Fibroblast of skin of left biceps (primary cell): ENCODE measurements around the gene ANKRD53.
"Not testable (repeated sequence)": the region's sequence is repeated elsewhere in the genome, so short reads cannot be mapped to it uniquely, and the experiment has no call there.

Experiments
- DNase-seq, 2 experiments: peaks; one replicate each; pipeline ENCODE4 v3.0.0-alpha.2; 2013; ENCODE audit warnings: low read depth in 2 of 2

Gene ANKRD53

DNA sequence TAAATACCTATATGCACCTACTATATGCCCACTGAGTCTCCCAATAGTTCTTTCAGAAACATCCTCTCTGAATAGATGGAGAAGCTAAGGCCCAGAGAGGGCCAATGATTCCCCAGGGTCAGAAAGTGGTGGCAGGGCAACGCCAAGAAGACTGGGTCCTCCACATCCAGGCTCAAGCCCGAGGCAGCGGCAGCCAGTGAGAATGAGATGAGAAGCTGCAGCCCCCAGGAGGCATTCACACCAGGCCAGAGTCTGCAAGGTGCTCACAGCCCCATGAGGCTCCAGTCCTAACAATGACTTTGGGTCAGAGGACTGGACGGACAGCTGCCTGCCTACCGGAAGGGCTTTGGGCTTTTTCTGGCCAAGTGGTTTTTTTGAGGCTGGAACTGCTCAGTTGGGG is 12.7 kb downstream of the ANKRD53 start:
- no peak for DNase-seq

DNA sequence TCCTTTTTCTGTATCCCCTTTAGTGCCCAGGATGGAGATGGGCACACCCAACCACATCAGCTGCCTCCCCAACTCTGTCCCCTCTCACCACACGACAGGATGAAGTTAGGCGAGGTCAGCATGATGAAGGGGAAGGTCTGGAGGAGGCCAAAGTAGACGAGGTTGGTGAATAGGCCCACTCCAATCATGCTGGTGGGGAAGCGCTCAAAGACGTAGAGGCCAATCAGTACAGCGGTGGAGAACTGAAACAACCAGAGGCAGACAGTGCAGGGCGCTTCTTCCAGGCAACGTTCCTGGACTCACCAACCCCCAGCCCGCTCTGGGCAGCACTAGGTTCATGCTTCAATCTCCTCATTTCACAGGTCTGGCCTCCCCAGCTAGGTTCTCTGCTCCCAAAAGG is 13.3 kb downstream of the ANKRD53 start:
- no peak for DNase-seq

DNA sequence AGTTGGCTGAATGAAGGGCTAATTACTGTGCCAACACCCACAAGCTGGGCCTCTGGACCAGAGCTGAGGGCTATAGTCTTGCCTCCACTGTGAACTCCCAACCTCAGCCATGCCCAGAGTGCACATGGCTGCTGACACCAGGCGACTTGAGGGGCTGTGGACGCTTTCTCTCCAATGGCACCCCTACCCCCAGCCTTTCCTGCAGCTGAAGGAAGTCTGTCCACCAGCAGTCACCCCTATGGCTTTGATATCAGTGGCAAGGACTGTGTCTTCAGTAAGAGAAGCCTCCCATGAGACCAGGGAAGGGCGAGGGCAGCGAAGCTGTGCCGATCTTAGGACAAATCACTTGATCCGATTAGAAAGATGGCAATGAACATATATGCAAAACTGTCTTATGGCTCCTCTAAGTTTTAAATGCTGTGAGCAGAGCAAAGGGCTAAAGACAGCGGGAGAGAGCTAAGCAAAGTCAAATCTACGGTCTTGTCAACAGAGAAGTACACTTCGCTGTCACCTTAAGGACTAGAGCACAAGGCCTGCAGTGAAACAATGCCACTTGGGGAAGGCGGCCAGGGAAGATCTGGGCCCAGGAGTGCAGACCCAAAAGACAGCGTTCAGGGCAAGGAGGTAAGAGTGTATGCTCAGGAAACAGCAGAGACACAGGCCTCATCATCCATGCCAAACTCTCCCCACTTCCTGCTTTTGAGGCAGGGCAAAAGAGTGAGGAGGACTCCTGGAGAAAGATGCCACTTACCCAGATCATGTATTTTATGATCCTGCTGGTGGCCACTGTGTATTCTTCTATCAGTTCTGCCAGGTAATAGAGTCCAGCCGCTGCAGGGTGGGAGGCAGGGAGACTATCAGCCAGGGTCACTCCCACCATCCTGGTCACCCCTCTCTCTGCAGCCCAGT is 14.8 kb downstream of the ANKRD53 start:
- no peak for DNase-seq

DNA sequence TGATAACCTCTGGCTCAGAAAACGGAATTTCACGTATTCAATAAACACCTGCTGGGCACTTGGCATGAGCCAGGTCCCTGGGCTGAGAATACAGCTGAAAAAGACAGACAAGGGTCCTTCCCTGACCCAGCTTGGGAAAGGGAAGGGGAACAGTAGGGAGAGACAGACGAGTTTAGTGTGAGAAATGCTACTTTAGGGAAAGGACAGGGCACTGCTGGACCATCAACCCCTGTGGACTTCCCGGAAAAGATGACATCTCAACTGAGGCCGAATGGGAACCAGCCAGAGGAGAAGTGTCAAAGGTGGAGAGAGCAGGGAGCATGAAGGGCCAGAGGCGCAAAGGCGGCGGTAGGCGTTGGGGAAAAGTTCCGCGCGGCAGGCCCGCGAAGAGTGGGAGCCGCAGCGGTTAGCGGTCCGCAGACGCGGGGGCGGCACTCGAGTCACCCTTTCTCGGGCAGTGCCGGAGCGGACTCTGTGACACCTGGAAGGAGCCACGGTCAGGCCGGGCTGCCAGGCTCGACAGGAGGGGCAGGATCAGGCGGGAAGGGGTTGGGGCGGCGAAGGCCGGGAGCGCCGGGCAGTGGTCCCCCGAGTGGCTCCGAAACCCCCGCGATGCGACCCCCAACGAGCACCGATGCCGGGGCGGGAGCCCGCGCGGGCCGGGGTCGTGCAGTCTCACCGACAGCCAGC is 15.7 kb downstream of the ANKRD53 start:
- no peak for DNase-seq

DNA sequence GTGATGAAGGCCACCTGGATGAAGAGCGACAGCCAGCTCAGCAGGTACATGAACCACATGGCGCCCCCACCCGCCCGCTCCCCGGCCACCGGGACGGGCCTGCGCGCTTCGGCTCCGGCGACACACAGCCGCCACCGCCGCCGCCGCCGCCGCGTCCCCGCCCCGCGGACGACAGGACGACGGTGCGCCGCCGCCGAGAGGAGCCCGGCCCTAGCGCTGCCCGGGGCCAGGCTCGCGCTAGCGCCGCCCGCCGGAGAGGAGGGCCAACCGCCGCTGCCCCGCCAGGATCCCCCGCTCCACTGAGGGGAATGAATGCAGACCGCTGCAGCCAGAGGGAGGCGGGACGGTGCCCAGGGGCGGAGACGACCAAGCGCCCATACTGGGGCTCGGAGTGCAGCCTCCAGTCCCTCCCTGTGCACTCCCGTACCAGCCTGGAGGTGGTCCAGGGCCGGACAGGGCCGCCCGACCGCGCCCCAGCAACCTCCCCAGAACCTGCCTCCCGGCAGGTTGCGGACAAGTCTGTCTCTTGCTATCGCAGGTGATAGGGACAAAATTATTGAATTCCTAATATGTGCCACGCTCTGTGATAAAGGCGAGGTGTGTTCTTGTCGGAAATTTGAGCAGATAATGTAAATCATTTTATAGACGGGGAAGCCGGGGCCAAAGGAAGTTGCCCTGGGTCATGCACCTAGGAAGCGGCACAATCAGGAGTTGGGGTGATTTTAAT is 16.4 kb downstream of the ANKRD53 start, which contains the start of gene TEX261:
Gene TEX261 (minus strand): TSS at position 175 of the 727 bp plus-strand sequence. CDS start 116 bp downstream, at position 59.
- DNase-seq, result peak; percentile 50 to 55

DNA sequence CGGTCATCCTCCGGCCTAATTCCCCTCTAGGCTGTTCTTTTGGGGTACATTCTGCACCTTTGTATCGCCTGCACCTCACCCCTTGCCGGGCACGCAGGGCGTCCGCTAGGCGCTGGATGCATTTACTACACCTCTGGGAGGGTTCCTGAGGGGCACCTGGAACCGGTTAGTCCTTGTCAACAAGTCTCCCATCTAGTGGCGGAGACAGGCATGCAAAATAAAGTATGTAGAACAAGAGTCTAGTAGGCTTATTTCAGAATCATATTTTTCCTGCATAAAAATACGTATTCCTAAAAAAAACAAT is 16.9 kb downstream of the ANKRD53 start:
- DNase-seq, result no peak

DNA sequence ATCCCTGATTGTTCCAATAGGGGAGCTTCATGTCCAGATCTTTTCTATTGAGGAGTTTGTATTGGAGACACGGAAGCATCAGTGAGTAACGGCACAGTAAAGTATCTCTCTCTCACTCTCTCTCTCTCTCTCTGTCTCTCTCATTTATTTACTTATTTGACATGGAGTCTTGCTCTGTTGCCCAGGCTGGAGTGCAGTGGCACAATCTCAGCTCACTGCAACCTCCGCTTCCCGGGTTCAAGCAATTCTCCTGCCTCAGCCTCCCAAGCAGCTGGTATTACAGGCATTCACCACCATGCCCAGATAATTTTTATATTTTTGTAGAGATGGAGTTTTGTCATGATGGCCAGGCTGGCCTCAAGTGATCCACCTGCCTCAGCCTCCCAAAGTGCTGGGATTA is 20.5 kb downstream of the ANKRD53 start:
- DNase-seq, result not testable (repeated sequence)

DNA sequence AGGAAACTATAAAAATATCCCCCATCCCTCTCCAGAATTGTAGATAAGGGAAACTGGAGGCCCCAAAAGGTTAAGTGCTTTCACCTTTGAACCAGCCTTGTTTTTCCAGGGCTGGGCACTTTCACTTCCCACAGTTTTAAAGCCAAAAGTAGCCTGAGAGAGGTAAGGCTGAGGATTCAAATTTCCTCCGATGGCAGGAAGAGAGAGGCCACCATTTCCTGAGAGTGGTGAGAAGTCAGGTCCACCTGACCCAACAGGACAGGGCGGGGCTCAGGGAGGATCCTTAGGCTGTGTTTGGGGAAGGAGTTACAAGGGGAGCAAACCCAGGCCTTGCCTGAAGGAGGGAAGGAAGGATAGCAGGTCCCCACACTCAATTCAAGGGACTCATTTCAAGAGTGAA is 20.9 kb downstream of the ANKRD53 start:
- no peak for DNase-seq

DNA sequence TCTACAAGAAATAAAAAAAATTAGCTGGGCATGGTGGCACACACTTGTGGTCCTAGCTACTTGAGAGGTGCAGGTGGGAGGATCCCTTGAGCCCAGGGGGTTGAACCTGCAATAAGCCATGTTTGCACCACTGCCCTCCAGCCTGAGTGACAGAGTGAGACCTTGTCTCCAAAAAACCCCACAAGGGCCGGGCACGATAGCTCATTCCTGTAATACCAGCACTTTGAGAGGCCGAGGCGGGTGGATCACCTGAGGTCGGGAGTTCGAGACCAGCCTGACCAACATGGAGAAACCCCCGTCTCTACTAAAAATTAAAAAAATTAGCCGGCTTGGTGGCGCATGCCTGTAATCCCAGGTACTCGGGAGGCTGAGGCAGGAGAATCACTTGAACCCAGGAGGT is 21.5 kb downstream of the ANKRD53 start:
- not testable (repeated sequence) for DNase-seq

DNA sequence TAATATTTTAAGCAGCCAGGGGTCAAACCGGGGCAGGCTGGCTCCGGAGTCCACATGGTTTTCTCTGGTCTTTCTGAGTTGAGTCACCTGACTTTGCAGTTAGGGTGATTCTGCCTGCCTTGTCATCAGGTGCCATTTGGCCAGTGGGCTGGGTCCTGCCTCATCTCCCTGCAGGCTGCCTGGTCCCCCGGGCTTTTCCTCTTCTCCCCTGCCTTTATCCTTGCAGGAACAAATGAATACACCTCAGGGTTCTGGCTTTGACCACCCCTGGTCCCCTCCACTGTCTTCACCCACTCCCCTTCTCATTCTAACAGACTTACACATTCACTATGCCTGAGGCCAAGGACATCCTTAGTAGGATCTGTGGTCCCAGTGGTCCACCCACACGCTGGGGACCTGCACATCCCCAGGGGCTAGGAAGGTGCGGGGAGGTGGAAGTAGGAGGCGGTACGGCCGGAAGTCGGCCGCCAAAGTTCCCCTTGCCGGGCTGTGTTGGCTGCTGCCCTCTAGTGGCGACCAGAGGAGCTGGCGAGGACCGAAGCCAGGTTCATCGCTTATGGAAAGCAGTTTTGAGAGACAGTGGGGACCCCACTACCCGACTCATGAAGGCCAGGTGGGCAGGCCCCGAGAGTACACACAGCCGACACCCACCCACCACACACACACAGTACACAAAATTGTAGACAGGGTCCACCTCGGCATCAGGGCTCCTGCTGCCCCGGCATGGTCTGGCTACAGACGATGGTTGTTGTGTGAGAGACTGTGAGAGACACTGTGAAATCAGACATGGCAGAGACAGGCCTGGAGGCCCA is 22.6 kb downstream of the ANKRD53 start:
- DNase-seq, result no peak

DNA sequence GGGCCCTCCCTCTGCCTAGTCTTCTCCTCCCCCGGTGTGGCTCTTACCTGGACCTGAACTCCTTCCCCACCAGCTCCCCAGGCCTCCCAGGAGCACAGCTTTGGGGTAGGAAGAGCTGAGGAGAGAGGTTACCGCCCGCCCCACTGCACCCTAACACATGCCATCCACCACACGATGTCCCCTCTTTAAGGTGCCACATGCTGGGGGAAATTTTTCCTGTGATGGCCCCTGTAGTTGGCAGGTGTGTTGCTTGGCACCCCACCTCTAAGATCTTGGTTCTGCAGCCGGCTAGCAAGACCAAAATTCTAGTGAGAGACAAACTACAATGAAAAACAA is 23.1 kb downstream of the ANKRD53 start:
- no peak for DNase-seq

DNA sequence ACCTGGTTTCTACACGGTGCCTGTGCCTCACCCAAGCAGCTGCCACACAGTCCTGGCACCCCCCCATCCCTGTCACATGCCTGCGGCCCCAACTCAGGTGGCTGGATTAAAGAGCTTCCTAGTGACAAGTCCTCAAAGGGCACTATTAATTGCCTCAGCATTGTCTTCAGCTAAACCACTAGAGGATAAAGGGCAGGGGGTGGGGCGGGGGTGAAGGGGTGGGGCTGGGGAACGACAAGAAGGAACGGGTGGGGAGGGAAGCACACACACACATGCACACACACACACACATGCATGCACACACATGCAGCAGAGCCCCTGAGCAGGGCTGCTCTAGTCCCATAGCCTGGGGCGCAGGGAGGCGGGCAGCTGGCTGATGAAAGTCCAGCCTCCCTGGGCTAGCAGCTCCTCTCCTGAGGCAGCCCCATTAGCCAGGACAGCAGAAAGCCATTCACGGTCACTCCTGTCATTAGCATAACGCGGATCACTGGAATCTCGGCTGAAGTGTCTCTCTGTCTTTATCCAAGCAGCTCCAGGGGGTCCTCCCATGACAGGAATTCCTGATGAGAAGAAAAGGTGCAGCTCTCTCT is 23.6 kb downstream of the ANKRD53 start:
- DNase-seq, result no peak

DNA sequence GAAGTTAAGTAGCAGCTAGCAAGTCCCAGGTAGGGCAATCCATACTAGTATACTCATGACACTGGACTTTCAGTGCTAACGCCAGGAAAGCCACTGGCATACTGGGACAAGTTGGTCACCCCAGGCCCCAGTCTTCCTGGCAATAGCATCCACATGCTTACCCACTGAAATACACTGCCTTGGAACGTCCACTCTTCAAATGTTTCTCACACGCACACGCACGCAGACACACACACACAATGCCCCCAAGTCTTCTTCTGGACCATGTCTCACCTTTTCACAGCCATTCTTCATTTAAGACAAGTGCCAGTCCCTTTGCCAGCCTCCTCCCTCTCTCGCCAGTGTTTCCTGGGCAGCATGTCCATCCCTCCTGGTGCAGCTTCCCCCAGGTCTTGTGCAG is 25.0 kb downstream of the ANKRD53 start:
- no peak for DNase-seq

DNA sequence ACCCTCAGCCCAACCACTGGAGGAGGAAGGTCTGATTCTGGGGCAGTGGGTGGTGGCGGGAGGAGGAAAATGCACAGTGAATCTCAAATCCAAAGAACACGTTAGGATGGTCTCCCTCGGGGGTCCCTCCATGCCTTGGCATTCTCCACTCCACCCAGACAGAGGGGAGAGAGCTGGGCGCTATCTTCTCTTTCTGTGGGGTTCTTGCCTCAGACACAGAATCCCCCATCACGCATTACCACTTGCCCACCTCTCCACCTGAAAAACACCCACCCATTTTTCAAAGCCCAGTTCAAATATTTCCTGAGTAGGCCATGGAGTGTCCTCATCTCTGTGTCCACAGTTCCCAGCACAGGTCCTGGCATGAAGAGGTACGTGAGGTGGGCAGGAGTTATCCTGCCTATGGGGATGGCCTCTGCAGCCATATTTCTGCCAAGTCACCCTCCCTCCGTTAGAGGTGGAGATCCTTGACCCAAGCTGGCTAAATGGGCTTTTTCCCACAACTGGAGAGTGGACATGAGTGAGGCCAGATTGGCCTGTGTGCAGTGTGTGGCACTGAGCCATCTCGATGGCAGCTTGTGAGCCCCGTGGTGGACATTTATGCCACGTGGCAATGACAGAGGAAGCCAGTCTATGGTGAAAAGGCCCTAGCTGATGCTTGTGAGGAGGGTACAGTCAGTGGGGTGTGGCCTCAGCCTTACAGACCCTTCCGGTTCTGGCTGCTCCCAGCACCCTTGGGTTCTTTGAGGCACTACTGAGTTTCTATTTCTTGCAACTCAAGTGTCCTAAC is 25.7 kb downstream of the ANKRD53 start:
- DNase-seq, result no peak

DNA sequence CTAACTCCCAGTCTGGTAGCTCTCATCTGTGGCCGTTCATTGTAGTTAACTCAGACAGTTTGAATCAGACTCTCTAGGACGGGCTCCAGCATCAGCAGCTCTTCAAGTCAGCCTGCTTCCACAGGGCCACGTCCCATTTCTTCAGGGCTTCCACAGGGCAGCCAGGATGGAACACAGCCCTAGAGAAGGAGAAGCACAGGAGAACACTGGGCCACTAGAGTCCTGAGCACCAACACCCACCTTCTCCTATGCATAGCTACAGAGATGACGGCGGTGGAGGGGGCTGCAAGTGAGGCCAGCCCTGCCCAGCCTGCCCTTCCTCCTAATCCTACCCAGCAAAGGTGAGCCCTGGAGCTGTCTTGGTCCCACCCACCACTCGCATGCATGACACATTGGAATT is 26.4 kb downstream of the ANKRD53 start:
- DNase-seq, result no peak

DNA sequence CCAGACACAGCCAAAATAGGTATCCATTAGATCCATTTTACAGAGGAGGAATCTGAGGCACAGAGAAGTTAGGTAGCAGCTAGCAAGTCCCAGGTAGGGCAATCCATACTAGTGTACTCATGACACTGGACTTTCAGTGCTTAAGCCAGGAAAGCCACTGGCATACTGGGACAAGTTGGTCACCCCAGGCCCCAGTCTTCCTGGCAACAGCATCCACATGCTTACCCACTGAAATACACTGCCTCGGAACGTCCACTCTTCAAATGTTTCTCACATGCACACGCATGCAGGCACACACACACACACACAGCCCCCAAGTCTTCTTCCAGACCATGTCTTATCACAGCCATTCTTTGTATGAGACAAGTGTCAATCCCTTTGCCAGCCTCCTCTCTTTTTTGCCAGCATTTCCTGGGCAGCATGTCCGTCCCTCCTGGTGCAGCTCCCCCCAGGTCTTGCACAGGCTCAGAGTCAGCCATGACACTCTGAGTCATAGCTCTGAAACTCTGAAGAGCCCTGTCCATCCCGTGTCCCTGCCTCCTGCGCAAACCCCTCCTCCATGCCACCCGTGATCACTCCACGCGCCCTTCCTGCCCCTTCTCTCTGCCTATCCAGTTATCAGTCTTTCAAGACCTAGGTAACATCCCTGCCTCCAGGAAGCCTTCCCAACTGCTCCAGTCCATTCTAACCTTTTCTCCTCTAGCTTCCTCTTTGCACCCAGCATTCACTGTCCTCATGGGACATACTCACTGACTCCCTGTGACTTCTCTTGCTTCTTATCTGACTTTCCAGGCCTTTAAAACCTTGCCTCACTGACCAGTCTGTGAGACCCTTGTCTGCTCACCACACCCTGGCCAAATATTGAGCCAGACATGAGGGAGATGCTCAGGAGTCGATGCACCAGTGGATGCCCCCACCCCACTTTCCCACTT is 27.1 kb downstream of the ANKRD53 start:
- no peak for DNase-seq

DNA sequence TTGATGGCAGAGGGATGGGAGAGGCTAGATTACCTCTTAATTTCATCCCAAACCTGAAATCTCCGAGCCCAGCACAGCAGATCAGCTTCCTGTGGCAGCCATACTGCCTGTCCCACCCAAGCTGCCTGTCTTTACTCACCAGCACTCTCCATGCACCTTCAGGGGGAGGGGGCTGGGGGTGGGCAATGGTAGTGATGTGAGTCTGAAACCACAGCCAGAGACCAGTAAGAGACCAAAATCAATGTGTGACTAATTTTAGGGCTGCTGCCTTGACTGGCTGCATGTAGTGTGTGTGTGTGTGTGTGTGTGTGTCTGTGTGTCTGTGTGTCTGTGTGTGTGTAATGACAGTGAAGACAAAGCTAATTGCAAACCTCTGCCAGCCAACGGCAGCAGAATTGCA is 27.9 kb downstream of the ANKRD53 start:
- no peak for DNase-seq

DNA sequence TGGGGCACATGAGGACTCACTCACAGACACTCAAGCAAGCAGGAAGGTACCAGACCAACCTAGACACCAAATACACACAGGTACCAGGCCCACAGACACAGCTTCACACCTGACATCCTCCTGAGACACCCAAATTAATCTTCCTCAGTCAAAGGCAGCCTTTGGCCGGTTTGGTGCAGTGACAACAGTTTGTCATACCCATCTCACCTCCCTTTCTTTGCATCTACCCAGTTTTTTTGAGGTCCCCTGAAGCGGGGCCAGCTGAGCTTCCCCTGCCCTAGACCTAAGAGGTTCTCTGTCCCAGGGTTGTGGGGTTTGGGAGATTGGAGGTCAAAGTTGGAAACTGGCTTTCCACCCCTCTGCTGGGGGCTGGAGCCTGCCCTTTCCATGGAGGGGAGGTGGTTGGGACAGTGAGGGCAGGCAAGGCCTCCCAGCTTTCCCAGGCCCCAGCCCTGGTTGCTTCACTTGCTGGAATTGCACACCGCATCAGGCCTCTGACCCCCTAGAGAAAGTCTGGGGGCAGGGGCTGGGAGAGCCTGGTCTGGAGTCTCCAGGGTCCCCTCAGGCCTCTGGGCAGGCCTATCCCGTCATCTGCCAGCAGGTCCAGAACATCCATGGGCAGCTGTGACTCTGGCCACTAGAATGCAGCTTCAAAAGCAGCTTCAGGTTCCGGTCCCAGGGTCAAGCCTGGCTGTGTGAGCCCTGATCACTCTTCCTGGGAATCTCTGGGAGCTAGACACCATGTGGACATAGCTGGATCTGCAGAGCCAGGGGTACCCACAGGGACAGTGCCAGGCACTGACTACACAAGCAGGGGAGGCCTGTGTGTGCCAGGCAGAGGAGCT is 28.7 kb downstream of the ANKRD53 start:
- no peak for DNase-seq

DNA sequence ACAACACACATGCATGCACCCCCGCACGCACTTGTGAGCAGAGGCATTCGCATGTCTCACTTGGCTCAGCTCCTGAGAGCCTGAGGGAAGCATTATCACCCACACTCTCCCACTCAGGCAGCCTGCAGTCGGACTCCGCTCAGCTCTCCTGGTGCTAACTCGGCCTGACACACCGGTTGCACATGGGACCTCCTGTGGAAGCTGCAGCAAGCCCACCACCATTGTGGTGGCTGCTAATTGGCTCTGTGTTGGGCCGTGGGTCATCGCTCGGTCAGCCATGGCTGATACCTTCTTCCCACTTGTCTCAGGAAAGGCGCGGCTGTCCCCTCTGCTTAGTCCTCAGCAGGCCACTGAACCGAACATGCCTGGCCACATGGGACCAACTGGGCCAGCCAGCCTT is 29.9 kb downstream of the ANKRD53 start:
- DNase-seq, result no peak
